Measurements from ENCODE around the gene DCAF11. TPM values are rescaled to one million over a fixed set of nuclear protein-coding genes. Genes with fewer than 3 reads are reported as not detected.

Gene DCAF11
- total and polyA plus RNA-seq, 2 of the 13 experiments (the other 11 are each of a cell fraction or from before 2014, with no cell fraction given) = 150 to 257 TPM

GRCh38 chr14:24100197-24100981, 14.2 kb upstream of the DCAF11 start:
- POLR2A ChIA-PET = interaction anchor here (0.8 to 14.4 kb wide), 10 partner anchors 5 to 61 kb away, joined by 3 to 594 read pairs (median 6); partner anchors contain the start of genes DCAF11, EMC9, IRF9 and NRL
- 80% methylated on average over 4 of the region's 4 CpGs for WGBS (ENCODE audit: low lambda C conversion rate)
- TF ChIP-seq ZNF598 (CRISPR knock-in tag; IDR thresholded peaks at IDR 0.05; ENCODE audit: borderline replicate concordance) = peak; percentile 4; the same call in 1 of the 2 replicates
- TF ChIP-seq ZNF331 (CRISPR knock-in tag; IDR thresholded peaks at IDR 0.05) = 0 out of 2 replicates have a peak, but pooled peaks have one; percentile 33
- TF ChIP-seq HNF4A (CRISPR knock-in tag; IDR thresholded peaks at IDR 0.05) = peak; percentile 47
- TF ChIP-seq, protein P1, sequence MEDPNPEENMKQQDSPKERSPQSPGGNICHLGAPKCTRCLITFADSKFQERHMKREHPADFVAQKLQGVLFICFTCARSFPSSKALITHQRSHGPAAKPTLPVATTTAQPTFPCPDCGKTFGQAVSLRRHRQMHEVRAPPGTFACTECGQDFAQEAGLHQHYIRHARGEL (CRISPR knock-in tag; IDR thresholded peaks at IDR 0.05) = no peak
- TF ChIP-seq FOXA3 (CRISPR knock-in tag; IDR thresholded peaks at IDR 0.05) = no peak
- peak; percentile 91 for TF ChIP-seq RBM22 (optimal IDR thresholded peaks at IDR 0.05; ENCODE audit: low read length)
- no peak for TF ChIP-seq ZGPAT (CRISPR knock-in tag; IDR thresholded peaks at IDR 0.05)
- 0 out of 2 replicates have a peak, but pooled peaks have one; percentile 68 for TF ChIP-seq ZNF510 (CRISPR knock-in tag; IDR thresholded peaks at IDR 0.05; ENCODE audit: low read depth)
- TF ChIP-seq ZNF235 (CRISPR knock-in tag; IDR thresholded peaks at IDR 0.05; ENCODE audit: borderline replicate concordance) = 0 out of 2 replicates have a peak, but pooled peaks have one; percentile 7
- TF ChIP-seq FOXP1 (IDR thresholded peaks at IDR 0.05) = 0 out of 2 replicates have a peak, but pooled peaks have one; percentile 2
- TF ChIP-seq FOXP1 (CRISPR knock-in tag; IDR thresholded peaks at IDR 0.05) = no peak
- 0 out of 2 replicates have a peak, but pooled peaks have one; percentile 51 for TF ChIP-seq ATAD3A (CRISPR knock-in tag; IDR thresholded peaks at IDR 0.05)
- peak; percentile 47; the same call in 1 of the 2 replicates for TF ChIP-seq SALL1 (CRISPR knock-in tag; IDR thresholded peaks at IDR 0.05)
- TF ChIP-seq CEBPB (IDR thresholded peaks at IDR 0.05; ENCODE audit: borderline replicate concordance, low read depth, low read length) = 0 out of 2 replicates have a peak, but pooled peaks have one; percentile 24
- 0 out of 2 replicates have a peak, but pooled peaks have one; percentile 7 for TF ChIP-seq SMAD1 (CRISPR knock-in tag; IDR thresholded peaks at IDR 0.05; ENCODE audit: borderline replicate concordance, low read depth)
- 0 out of 2 replicates have a peak, but pooled peaks have one; percentile 28 for TF ChIP-seq MED1 (CRISPR knock-in tag; IDR thresholded peaks at IDR 0.05)
- TF ChIP-seq ZNF280D (CRISPR knock-in tag; IDR thresholded peaks at IDR 0.05) = no peak
- 0 out of 2 replicates have a peak, but pooled peaks have one; percentile 17 for TF ChIP-seq CBX5 (CRISPR knock-in tag; IDR thresholded peaks at IDR 0.05; ENCODE audit: borderline replicate concordance)

More at GRCh38 chr14:24100197-24100981, 14.2 kb upstream of the DCAF11 start:
- Histone ChIP-seq H4K20me1 (ENCODE audit: insufficient read depth, low read length) (0 out of 2 replicates have a peak, but pooled peaks cover 4% of the 10 kb centered on the region), H3K9ac (ENCODE audit: insufficient read depth, low read depth, low read length) (no peak overlapping the region), H2AFZ (ENCODE audit: low read length) (no peak overlapping the region), H3K27ac (ENCODE audit: extremely low read length, insufficient read depth, low read length) (peak overlapping the region; percentile 10), H3K79me2 (ENCODE audit: insufficient read depth, low read length) (peaks cover 16% of the 10 kb centered on the region), H3K27me3 (ENCODE audit: control insufficient read depth in 1 of 2, insufficient read depth in 2 of 2, low read length in 2 of 2) (no peaks in the 10 kb centered on the region), H3K9me3 (ENCODE audit: low read length) (no peaks in the 10 kb centered on the region; the same call in 1 of the 2 replicates), H3K4me2 (ENCODE audit: low read depth, low read length) (no peak overlapping the region), H3K4me1 (ENCODE audit: insufficient read depth, low read length) (peaks cover 48% of the 10 kb centered on the region), H3K36me3 (replicated peaks in 1 of 2; ENCODE audit: control insufficient read depth in 1 of 2, insufficient read depth in 2 of 2, low read length in 2 of 2) (peaks cover 47 to 65% of the 10 kb centered on the region in 2 experiments), H3K4me3 (replicated peaks in 1 of 3; ENCODE audit: insufficient read depth in 1 of 3, low read depth in 2 of 3, low read length in 3 of 3) (no peak overlapping the region)
- BruUV-seq (replicated peaks) = TSS peak; percentile 1
- ATAC-seq (peak; percentile 42), DNase-seq (ENCODE audit: low spot score) (no peak), FAIRE-seq (no peak)
- CTCF ChIA-PET (ENCODE audit: low intra/inter-chr PET ratio, low total read pairs) = no interaction called here
- intact Hi-C loops (cut with micrococcal nuclease; ENCODE audit: unreplicated experiment) (no loop called here), in situ Hi-C loops (cut with HindIII; ENCODE audit: extremely low pct_ligation_motif_present, low pct_unique_long_range_greater_than_20kb) (loop anchor here (25.0 kb wide), 1 partner anchor 1513 kb away; the partner anchor contains the start of genes ABHD4 and DAD1)
